ENCODE results near the gene RBM14. TPM values are rescaled to one million over a fixed set of nuclear protein-coding genes. Genes with fewer than 3 reads are reported as not detected.

Gene RBM14
- total RNA-seq, result 16.2 and 17.3 TPM in 2 replicates

GRCh38 chr11:66616379-66617154 lies at the start of gene RBM14:
RBM14 (plus strand) TSS chr11:66616630; CDS start chr11:66616721, 91 bp downstream.

GRCh38 chr11:66568124-66568916 lies 48.1 kb upstream of the RBM14 start, which contains the start of gene CTSF:
CTSF (minus strand) TSS chr11:66568606; CDS start chr11:66568486, 120 bp downstream.

GRCh38 chr11:66592457-66593302 lies 23.8 kb upstream of the RBM14 start, which contains the start of the genes CCDC87 and CCS:
CCDC87 (minus strand) TSS chr11:66593063; CDS start chr11:66593015, 48 bp downstream.
CCS (plus strand) TSS chr11:66593185; CDS start chr11:66593262, 77 bp downstream.

GRCh38 chr11:66638177-66639065 lies 22.0 kb downstream of the RBM14 start, which contains the start of gene RBM4:
RBM4 (plus strand) TSS chr11:66638703; CDS start chr11:66639712, 1,009 bp downstream.

Other genes starting within 250 kb of the RBM14 start
- 0.17 and 0.47 TPM in 2 replicates for gene SLC29A2, start 244.9 kb upstream of the RBM14 start, total RNA-seq
- gene NPAS4, start 195.6 kb upstream of the RBM14 start, total RNA-seq, result not detected in 2 replicates
- 27.6 and 34.5 TPM in 2 replicates for gene MRPL11, start 177.8 kb upstream of the RBM14 start, total RNA-seq
- 13.6 and 18.8 TPM in 2 replicates for gene PELI3, start 149.7 kb upstream of the RBM14 start, total RNA-seq
- gene DPP3, start 136.2 kb upstream of the RBM14 start, total RNA-seq, result 31.9 and 42.6 TPM in 2 replicates
- gene BBS1, start 106.0 kb upstream of the RBM14 start, total RNA-seq, result 21.9 and 36.9 TPM in 2 replicates
- 8.0 and 10.1 TPM in 2 replicates for gene ZDHHC24, start 70.6 kb upstream of the RBM14 start, total RNA-seq
- gene ACTN3, start 69.7 kb upstream of the RBM14 start, total RNA-seq, result 0.17 and 0.32 TPM in 2 replicates
- 28.1 and 42.4 TPM in 2 replicates for gene CTSF, start 48.0 kb upstream of the RBM14 start, total RNA-seq
- 0.26 and 0.32 TPM in 2 replicates for gene CCDC87, start 23.6 kb upstream of the RBM14 start, total RNA-seq
- 72.0 and 81.9 TPM in 2 replicates for gene CCS, start 23.4 kb upstream of the RBM14 start, total RNA-seq
- gene RBM4, start 22.1 kb downstream of the RBM14 start, total RNA-seq, result 118 and 174 TPM in 2 replicates
- 29.3 and 60.4 TPM in 2 replicates for gene RBM4B, start 61.3 kb downstream of the RBM14 start, total RNA-seq
- gene SPTBN2, start 112.6 kb downstream of the RBM14 start, total RNA-seq, result 0.47 and 2.3 TPM in 2 replicates
- 8.8 and 9.0 TPM in 2 replicates for gene RCE1, start 226.8 kb downstream of the RBM14 start, total RNA-seq
- 8.7 and 12.3 TPM in 2 replicates for gene LRFN4, start 240.4 kb downstream of the RBM14 start, total RNA-seq